ENCODE results near the gene ANO9.

The ANO9 gene

DNA sequence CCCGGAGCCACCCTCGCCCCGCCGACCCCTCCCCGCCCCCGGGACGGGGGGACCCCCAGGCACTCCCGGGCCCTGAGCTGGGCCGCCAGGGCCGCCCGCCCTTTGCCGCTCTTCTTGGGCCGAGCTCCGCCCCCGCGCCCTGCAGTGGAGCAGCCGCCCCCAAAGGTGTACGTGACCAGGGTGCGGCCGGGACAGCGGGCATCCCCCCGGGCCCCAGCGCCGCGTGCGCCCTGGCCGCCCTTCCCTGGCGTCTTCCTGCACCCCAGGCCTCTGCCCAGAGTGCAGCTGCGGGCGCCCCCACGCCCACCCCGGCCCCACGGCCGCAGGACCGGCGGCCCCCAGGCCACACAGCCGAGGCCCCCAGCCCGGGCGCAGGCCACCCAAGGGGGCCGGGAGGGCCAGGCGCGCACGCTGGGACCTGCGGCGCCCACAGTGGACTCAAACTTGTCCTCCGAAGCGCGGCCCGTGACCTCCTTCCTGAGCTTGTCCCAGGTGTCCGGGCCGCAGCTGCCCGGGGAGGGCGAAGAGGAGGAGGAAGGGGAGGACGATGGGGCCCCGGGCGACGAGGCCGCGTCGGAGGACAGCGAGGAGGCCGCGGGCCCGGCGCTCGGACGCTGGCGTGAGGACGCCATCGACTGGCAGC, 65.2 kb downstream of the ANO9 start:
- H3K4me3 ChIP-seq (ENCODE audit: low read depth, low read length): no peak overlapping the region
- no peak for TF ChIP-seq CTCF (IDR thresholded peaks at IDR 0.05; ENCODE audit: control insufficient read depth, extremely low read depth, insufficient read depth)
- DNase-seq (ENCODE audit: low read depth): no peak

- no peak for DNase-seq (ENCODE audit: low read depth)
- no peak overlapping the region for H3K4me3 ChIP-seq (ENCODE audit: low read depth, low read length)
- no peak for TF ChIP-seq CTCF (IDR thresholded peaks at IDR 0.05; ENCODE audit: control insufficient read depth, extremely low read depth, insufficient read depth)
Measured at GRCh38 chr11:375065-376025, 66.5 kb downstream of the ANO9 start.

DNA sequence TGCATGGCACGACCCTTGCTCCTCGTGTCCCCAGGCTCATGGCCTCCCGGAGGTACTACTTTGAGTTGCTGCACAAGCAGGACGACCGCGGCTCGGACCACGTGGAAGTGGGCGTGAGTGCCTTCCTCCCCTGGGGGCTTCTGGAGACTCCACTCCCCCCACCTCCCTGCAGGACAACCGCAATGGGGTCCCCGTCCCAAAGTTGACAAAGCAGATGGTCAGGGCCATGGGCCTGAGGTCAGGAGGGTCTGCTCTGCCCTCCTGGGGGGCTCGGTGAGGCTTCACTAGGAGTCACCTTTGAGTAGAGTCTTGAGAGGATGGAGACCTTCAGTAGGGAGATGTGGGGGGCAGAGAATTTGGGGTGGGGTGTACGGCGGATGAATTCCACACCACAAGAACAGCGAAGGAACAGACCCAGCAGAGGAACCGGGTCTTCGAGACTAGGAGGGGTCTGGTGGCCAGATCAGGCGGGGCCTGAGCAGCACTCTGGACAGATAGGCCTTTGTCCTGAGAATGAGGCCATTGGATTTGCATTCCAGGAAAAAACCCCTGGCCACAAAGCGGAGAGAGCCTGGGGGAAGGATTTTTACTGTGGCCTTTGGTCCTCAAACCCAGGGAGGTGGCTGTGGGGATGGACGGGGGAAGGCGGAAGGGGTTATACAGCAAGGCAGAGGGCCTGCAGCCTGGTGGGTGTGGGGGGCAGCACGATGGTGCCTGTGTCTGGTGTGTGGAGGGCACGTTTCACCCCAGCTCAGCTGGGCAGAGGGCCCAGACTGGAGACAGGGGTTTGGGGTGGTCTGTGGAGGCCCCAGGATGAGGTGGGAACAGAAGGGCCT, 67.9 kb downstream of the ANO9 start:
- TF ChIP-seq CTCF (IDR thresholded peaks at IDR 0.05; ENCODE audit: control insufficient read depth, extremely low read depth, insufficient read depth): no peak
- no peak overlapping the region for H3K4me3 ChIP-seq (ENCODE audit: low read depth, low read length)
- DNase-seq (ENCODE audit: low read depth): no peak

- H3K4me3 ChIP-seq (ENCODE audit: low read depth, low read length): no peak overlapping the region
- DNase-seq (ENCODE audit: low read depth): no peak
- TF ChIP-seq CTCF (IDR thresholded peaks at IDR 0.05; ENCODE audit: control insufficient read depth, extremely low read depth, insufficient read depth): no peak
Measured at GRCh38 chr11:372809-373715, 68.7 kb downstream of the ANO9 start.

DNA sequence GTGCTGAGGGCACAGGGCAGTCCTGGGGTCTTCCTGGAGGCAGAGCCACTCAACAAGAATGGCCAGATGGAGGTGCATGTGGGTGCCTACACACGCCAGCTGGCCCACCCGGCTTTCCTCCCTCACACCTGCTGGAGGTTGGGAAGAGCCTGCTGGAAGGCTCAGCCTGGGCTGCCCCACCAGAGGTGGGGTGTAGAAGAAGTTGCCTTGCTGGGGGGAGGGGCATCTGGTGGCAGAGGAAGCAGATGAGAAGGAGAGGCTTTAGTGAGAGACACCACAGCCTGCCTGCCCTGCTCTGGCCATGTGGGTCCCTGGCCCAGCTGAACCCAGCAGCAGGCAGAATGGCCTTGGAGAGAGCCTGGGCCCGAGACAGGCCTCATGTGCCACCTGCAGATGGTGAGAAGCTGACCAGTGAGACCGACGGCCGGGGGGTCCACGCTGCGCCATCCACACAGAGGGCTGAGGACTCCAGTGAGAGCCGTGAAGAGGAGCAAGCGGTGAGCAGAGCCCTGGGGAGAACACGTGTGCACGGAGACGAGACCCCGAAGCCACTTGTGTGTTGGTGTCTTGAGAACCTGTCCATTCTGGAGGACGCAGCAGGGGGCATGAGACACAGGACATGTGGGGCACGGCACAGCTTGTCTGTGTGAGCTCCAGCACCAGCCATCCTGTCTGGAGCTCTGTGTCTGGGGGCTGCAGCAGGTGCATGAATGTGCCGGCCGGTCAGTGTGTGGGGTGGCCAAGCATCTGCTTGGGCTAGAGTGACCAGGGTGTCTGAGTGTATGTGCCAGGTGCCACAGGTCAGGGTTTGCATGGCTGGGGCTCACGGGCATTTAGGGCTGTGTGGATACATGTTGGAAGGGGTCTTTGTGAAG, 69.9 kb downstream of the ANO9 start:
- H3K4me3 ChIP-seq (ENCODE audit: low read depth, low read length): no peak overlapping the region
- TF ChIP-seq CTCF (IDR thresholded peaks at IDR 0.05; ENCODE audit: control insufficient read depth, extremely low read depth, insufficient read depth): no peak
- DNase-seq (ENCODE audit: low read depth): no peak
